PFSK-1 (cell line): Measurements from ENCODE around the gene AUH.

Experiments
- FOXP2 ChIP-seq: optimal IDR thresholded peaks from 2 replicates; pipeline ENCODE3; 2011; ENCODE audit warnings: borderline replicate concordance, control low read depth, inconsistent platforms; ENCODE audit not compliant: insufficient read depth; ENCODE audit errors: extremely low read length, extremely low read depth
- POLR2AphosphoS5 ChIP-seq: IDR thresholded peaks from 2 replicates; pipeline ENCODE4 v1.6.1; 2012; ENCODE audit warnings: low read depth, mild to moderate bottlenecking, control low read depth, low read length, moderate library complexity
- SIN3A ChIP-seq: IDR thresholded peaks from 2 replicates; pipeline ENCODE4 v1.6.1; 2012; ENCODE audit warnings: mild to moderate bottlenecking, low read length, moderate library complexity, borderline replicate concordance; ENCODE audit not compliant: insufficient read depth
- TAF1 ChIP-seq: IDR thresholded peaks from 2 replicates; pipeline ENCODE4 v1.6.1; 2012; ENCODE audit warnings: low read length, control low read depth, borderline replicate concordance; ENCODE audit not compliant: insufficient read depth
- TF ChIP-seq, protein P1 (sequence below), 2 experiments: IDR thresholded peaks; 2 replicates each; pipeline versions ENCODE4 v1.6.1 to v1.8.0; 2011 to 2012; ENCODE audit warnings: low read depth in 2 of 2, low read length in 2 of 2, control low read depth in 1 of 2, inconsistent platforms in 1 of 2, mild to moderate bottlenecking in 1 of 2, moderate library complexity in 1 of 2; ENCODE audit not compliant: insufficient read depth in 1 of 2

Gene AUH

DNA sequence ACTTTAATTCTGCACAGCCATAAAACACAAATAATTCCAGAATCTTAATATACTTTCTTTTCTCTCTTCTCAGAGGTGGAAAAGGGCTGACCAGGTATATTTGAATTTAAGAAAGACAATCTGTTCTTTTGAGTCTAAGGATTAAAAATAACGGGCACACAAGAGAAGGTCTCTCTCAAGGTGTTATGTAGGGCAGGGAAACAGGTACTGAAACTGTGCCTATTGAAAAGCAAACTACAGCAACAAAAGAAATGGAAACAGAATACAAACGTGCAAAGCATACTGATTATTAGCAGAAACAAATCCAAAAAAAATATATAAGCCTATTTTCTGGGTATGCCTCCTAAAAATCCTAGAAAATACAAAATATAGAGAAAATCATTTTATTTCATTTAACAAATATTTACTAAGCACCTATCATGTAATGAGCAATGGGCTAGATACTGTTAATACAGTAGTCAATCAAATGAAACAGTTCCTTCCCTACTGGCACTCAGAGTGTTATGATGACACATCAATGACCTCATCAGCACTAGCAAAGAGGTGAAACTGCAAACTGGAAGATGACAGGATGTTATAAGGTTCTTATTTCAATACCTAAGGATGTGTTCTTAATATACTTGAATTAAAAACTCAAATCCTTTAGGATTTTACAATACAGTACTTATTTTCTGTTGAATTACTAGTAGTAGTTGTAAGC lies 87.7 kb downstream of the AUH start:
- TF ChIP-seq FOXP2 (no peak), POLR2AphosphoS5 (no peak), TAF1 (no peak)
- TF ChIP-seq, protein P1, sequence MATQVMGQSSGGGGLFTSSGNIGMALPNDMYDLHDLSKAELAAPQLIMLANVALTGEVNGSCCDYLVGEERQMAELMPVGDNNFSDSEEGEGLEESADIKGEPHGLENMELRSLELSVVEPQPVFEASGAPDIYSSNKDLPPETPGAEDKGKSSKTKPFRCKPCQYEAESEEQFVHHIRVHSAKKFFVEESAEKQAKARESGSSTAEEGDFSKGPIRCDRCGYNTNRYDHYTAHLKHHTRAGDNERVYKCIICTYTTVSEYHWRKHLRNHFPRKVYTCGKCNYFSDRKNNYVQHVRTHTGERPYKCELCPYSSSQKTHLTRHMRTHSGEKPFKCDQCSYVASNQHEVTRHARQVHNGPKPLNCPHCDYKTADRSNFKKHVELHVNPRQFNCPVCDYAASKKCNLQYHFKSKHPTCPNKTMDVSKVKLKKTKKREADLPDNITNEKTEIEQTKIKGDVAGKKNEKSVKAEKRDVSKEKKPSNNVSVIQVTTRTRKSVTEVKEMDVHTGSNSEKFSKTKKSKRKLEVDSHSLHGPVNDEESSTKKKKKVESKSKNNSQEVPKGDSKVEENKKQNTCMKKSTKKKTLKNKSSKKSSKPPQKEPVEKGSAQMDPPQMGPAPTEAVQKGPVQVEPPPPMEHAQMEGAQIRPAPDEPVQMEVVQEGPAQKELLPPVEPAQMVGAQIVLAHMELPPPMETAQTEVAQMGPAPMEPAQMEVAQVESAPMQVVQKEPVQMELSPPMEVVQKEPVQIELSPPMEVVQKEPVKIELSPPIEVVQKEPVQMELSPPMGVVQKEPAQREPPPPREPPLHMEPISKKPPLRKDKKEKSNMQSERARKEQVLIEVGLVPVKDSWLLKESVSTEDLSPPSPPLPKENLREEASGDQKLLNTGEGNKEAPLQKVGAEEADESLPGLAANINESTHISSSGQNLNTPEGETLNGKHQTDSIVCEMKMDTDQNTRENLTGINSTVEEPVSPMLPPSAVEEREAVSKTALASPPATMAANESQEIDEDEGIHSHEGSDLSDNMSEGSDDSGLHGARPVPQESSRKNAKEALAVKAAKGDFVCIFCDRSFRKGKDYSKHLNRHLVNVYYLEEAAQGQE (IDR thresholded peaks at IDR 0.05; ENCODE audit: insufficient read depth in 1 of 2, low read depth in 2 of 2, low read length in 2 of 2) = no peak

DNA sequence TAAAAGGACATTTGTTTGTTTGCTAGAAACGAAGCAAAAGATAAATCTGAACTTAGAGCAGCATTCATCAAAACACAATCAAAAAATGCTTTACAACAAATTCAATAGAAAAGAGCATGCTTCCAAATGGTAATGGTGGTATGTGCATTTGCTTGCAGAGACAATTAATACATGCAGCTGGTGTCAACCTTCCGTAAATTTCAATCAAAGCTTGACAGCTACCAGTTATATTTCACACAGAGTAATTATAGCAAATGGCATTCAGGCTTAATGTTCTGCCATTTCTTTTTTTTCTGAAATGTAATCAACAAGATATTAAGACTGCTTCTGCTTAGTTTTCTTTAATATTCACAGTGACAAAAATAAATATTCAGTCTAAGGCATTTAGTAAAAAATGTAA lies 90.6 kb downstream of the AUH start:
- TF ChIP-seq TAF1 (no peak), SIN3A (no peak), POLR2AphosphoS5 (no peak), FOXP2 (no peak)
- TF ChIP-seq, protein P1 (IDR thresholded peaks at IDR 0.05; ENCODE audit: insufficient read depth in 1 of 2, low read depth in 2 of 2, low read length in 2 of 2) = no peak

DNA sequence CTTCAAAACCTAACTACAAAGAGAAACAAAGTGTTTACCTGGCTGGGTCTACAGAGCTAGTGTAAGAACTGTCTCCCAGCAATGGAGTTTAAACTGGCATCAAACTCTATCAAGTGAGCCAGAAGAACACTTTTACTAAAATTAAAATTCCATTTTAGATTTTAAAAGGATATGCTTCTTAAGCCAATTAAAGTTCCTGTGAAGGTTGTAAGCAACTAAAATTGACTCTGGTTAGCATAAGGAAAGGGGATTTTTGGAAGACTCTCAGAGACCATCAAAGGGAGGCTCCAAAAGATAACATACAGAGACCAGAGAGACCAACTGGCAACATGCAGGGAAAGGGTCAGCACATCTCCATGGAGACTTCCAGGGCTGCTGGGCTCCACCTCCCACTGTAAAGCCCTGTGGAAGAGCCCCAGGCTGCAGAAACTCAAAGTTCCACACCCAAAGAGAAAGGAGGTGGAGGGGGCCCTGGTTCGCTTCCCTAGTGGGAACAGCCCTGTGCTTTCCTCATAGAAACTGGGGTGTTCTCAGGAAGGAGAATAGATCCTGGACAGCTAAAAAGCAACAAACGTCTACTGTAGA lies 91.7 kb downstream of the AUH start:
- TF ChIP-seq, protein P1 (IDR thresholded peaks at IDR 0.05; ENCODE audit: insufficient read depth in 1 of 2, low read depth in 2 of 2, low read length in 2 of 2) = no peak
- TF ChIP-seq FOXP2 = no peak
- no peak for TF ChIP-seq TAF1
- TF ChIP-seq SIN3A = no peak
- no peak for TF ChIP-seq POLR2AphosphoS5

DNA sequence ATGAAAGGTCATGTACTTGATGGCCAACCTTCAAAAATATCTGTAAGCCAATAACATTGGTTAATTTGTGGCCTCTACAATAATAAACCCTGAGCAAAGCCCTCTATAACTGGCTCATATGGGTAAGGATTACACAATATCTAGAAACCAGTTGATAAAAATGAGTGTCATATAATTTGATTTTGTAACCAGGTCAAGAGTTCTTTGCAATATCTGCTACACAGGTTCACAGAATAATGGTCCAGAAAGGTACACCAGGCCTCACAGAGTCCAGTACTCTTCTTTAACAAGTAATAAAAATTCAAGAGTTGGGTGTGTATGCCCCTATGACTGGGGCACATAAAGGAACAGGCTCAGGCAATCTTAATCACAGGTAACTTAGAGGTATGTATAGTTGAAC lies 95.3 kb downstream of the AUH start:
- TF ChIP-seq TAF1 (no peak), FOXP2 (no peak), SIN3A (no peak)
- TF ChIP-seq, protein P1 (IDR thresholded peaks at IDR 0.05; ENCODE audit: insufficient read depth in 1 of 2, low read depth in 2 of 2, low read length in 2 of 2) = no peak
